ENCODE data around the gene TPH1. TPM values are rescaled to one million over a fixed set of nuclear protein-coding genes. Genes with fewer than 3 reads are reported as not detected.

TPH1 gene
- 0.03 to 0.15 TPM (median 0.08 TPM) in 4 of 5 replicates, not detected in the other for total RNA-seq (2022; extraction: Qiagen RNA extraction; ENCODE audit: low read depth)

DNA sequence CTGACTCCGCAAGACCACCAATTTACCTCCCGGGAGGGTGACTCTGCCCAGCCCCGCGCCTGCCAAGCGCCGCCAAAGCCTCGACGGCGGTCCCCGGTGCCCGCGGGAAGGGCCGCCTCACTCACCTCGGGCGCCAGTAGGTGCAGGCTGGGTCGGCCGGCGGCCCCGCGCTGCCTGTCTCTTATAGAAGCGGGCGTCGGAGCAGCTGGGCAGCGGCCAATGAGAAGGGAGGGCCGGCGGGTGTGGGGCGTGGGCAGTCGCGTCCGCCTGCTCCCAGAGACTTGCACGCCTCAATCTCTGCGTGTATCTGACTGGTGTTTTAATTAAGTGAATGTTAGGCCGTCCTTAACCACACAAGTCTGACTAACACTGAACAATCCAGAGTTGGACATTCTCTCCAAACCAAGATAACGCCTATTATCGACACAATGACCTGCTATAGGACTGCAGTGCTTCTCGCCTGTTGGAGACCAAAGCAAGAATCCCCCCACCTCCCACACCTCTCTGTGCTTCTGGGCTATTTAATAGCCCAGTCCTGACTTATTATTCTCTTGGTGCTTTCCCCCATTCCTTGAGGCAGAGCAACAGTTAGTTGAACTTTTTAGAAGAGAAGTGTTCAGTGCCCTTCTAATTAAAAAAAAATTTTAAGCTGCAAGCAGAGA lies at the start of gene TPH1:
TSS of gene TPH1 (minus strand) at position 154 of the 662 bp plus-strand sequence. CDS start 5,507 bp downstream, outside the sequence.

DNA sequence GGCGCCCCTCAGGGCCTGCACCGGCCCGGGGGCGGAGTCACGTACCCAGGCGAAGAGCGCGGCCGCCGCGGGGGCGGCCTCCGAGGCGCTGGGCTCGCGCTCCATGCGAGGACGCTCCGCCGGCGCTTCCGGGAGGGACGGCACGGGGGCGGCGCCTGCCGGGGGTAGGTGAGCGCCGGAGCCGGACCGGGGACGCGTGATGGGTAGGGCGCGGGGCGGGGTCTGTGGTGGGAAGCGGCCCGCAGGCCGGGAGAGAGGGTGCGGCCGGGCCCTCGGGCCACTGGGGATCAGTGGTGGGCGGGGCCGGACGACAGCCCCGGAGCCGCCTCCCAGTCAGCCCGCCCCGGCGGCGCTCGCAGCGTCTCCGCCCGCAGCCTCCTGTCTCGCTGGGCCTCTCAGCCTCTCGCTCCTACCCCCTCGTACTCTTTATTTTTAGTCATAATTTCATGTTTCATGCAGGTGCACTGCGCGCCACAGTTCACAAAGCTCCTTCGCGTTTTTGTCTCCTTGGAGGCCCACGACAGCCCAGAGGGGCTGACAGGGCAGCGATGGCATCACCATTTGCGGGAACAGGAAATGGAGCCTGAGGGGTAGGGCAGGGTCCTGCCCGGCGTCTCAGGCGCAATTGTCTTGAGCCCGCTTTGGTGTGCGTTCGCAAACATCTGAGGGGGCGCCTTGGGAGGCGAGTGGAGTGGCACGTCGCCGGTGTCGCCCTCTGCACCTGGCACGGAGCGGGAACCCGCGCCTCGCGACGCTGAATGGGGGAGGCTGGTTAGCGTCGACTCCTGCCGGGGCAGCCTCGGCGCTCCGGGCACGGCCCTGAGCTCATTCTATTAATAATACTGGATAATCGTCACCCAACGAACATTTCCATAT lies 32.9 kb downstream of the TPH1 start, which contains the start of gene SERGEF:
TSS of gene SERGEF (minus strand) at position 142 of the 876 bp plus-strand sequence. CDS start at position 105, 37 bp downstream.

Other genes starting within 250 kb of the TPH1 start
- gene SERGEF, start 33.2 kb downstream of the TPH1 start, total RNA-seq (2022; extraction: Qiagen RNA extraction; ENCODE audit: low read depth), result 15.5 to 19.8 TPM (median 17.0 TPM) in 5 replicates
- 35.4 to 39.9 TPM (median 37.8 TPM) in 5 replicates for gene SAAL1, start 59.8 kb upstream of the TPH1 start, total RNA-seq (2022; extraction: Qiagen RNA extraction; ENCODE audit: low read depth)
- gene MRGPRX3, start 86.3 kb upstream of the TPH1 start, total RNA-seq (2022; extraction: Qiagen RNA extraction; ENCODE audit: low read depth), result not detected in 5 replicates
- gene MRGPRX4, start 126.6 kb upstream of the TPH1 start, total RNA-seq (2022; extraction: Qiagen RNA extraction; ENCODE audit: low read depth), result not detected in 5 replicates
- not detected in 5 replicates for gene SAA4, start 190.5 kb upstream of the TPH1 start, total RNA-seq (2022; extraction: Qiagen RNA extraction; ENCODE audit: low read depth)
- 0.24 to 0.43 TPM in 2 of 5 replicates, not detected in the others for gene SAA2, start 202.4 kb upstream of the TPH1 start, total RNA-seq (2022; extraction: Qiagen RNA extraction; ENCODE audit: low read depth)
- 0.97 to 2.6 TPM (median 1.6 TPM) in 5 replicates for gene SAA1, start 220.0 kb upstream of the TPH1 start, total RNA-seq (2022; extraction: Qiagen RNA extraction; ENCODE audit: low read depth)

Data from A549 treated with GW870086 at 1 μM for 4 hours (cell line).